Right kidney (tissue), 1 donor: ENCODE results near the gene SRSF6.
"Not testable (repeated sequence)": the region's sequence is repeated elsewhere in the genome, so short reads cannot be mapped to it uniquely, and the experiment has no call there.

Experiments used
- DNase-seq: peaks from one replicate; pipeline ENCODE4 v3.0.0-alpha.2; 2016

The SRSF6 gene

DNA sequence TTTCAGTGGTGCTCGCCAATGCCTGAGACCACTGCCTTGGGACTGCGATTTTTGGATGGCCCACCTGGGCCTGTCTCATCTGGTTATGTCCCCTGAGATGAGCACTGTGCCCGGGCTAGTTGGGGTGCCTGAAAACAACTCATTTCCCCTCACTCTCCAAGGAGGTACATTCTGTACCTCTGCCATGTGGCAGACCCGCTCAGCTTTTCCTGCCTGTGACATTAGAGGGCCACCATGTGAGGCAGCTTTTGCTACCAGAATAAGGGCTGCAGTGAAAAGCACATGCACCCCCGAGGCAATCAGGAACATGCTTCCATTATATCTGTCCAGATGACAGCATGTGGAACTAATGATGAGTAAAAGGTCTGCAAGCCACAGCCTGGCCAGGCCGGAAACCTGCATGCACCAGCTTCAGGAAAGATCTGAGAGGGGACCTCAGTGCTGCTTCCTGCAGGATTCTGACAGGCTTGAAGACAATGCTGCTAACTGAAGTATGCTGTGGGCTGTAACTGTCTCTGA is 11.3 kb upstream of the SRSF6 start:
- no peak for DNase-seq

DNA sequence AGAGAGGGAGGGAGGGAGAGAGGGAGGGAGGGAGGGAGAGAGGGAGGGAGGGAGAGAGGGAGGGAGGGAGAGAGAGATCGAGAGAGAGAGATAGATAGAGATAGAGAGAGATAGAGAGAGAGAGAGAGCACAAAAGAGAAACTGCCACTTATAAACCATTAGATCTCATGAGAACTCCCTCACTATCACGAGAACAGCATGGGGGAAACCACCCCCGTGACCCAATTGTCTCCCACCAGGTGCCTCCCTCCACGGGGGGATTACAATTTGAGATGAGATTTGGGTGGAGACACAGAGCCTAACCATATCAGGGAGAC is 9.3 kb upstream of the SRSF6 start:
- not testable (repeated sequence) for DNase-seq

DNA sequence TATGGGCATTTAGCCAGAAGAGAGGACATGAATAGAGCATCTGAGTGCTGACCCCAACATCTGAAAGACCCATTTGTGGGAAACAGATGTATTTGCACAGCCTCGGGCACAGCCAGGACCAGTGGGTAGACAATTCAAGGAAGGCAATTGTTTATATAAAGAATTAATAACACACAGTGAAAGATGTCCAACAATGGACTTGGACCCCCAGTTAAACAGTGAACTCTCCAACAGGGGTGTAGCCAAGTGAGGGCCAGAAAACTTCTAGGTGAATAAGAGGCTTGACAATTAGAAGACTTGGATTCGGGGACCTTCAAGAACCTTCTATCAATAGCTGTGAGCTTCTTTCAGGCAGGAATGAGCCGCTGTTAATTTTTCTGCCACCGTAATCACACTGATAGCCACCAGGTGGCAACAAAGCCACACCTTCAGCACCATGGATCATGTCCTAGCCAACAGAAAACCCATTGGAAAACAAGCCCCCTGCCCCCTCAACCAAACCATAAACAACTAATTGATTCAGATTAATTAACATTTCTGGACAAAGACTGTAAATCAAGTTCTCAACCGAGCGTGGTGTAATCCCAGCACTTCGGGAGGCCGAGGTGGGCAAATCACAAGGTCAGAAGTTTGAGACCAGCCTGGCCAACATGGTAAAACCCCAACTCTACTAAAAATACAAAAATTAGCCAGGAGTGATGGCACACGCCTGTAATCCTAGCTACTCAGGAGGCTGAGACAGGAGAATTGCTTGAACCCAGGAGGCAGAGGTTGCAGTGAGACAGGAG is 8.8 kb upstream of the SRSF6 start:
- no peak for DNase-seq

DNA sequence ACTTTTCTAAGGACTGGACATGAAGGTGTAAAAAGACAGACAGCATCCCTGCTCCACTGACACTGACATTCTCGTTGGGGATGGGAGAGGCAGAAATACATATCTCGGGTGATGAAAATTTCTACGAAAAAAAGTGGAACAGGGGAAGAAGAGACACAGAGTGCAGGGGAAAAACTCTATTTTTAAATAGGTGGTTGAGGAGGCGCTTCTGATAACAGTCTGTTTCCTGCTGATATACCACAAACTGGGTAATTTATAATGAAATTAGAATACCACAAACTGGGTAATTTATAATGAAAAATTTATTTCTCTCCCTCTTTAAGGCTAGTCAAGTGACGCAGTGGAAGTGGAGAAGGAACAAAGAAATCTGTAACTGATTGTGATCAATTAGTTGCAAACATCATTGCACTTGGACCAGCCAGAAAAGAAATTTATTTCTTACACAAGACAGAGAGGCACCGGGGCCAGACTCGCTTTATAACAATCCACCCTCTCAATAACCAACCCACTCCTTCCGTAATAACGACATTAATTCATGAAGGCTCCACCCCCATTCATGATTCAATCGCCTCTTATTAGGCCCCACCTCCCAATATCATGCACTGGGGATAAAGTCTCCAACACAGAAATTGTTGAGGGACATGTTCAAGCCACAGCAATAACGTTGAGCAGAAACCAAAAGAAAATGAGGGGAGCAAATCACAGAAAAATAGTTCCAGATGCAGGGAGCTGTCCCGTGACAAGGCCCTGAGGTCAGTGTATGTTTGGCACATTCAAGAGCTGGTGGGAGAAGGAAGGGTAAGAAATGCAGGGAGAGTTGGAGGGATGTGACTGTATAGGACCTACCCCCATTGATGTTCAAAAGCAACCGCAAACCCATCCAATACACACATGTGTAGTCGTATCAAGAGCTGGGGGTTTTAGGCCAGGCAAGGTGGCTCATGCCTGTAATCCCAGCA is 6.6 kb upstream of the SRSF6 start:
- no peak for DNase-seq

DNA sequence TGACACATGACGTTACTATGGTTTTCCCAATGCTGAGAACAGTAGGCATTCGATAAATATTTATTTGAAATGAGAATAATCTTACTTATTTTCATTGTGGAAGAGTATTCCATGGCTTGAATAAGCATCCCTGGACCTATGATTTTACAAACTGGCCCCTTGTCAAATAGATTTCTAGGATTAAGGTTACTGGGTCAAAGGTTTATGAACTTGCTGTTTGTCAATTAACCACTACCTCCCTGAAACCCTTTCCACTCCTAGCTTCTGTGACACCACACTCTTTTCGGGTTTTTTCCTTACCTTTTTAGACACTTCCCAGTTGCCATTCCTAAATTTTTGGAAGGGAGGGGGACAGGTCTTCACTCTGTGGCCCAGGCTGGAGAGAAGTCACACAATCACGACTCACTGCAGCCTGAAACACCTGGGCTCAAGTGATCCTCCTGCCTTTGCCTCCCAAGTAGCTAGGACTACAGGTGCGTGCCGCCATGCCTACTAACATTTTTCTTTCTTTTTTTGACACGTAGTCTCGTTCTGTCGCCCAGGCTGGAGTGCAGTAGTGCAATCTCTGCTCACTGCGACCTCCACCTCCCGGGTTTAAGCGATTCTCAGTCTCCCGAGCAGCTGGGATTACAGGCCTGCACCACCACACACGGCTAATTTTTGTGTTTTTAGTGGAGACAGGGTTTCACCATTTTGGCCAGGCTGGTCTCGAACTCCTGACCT is 5.1 kb upstream of the SRSF6 start:
- DNase-seq: no peak

DNA sequence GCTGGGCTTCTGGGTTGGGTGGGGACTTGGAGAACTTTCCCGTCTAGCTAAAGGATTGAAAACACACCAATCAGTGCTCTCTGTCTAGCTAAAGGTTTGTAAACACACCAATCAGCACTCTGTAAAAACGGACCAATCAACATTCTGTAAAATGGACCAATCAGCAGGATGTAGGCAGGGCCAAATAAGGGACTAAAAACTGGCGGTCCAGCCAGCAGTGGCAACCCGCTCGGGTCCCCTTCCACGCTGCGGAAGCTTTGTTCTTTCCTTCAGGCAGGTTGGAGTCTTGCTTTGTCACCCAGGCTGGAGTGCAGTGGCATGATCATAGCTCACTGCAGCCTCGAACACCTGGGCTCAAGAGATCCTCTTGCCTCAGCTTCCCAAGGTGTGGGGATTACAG is 1.4 kb upstream of the SRSF6 start:
- DNase-seq: not testable (repeated sequence)

DNA sequence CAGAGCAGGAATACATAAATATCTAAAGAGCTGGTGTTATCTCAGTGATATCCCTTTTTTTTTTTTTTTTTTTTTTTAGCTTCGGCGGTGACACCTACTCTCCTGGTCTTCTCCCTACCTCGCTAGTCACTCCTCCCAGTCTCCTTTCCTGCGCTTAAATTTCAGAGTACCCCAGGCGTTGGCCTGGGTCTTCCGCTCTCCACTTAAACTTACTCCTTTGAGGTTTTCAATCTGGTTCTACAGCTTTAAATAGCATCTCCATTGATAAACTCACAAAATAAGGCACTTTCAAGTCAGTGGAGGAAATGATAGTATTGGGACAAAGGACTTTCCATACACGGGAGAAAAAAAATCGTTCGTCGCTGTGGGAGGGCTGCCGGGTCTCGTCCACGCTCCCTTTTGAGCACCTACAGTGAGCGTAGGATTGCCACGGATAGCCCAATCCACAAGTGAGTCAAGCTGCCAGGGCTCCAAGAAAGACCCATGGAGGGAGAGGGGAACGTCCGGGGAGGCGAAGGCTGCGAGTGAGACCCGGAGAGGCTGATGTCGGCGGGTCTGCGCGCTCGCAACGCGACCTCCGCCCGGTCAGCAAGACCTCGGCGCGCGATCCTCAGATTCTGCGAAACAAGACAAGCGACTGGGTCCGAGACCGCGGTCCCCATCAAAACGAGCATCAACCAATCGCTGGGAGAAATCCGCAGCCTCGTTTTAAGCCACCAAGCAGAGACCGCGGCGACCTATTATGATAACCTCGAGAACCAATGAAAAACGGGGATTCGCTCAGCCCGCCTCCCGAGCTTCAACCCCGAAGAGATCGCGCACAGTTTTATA is 672 bp upstream of the SRSF6 start:
- peak; percentile 92 for DNase-seq

DNA sequence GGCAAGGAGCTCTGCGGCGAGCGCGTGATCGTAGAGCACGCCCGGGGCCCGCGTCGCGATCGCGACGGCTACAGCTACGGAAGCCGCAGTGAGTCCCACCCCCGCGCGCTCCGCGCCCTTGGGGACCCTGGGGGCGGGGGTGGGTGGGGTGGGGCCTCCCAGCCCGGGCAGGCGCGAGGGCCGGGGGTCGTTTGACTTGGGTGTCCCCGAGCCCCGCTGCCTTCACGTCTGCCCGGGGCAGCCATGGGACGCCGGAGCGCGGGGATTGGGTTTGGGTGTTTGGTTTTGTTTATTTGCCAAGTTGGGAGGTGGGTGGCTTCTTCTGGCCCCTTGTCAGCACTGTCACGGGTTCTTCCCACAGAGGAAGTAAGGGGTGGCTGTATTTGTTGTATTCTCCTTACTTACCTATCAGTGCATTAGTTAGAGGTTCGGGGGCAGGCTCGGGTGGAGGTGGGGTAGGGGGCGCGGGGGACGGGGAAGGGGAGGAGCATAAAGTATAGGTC is 777 bp downstream of the SRSF6 start:
- no peak for DNase-seq

DNA sequence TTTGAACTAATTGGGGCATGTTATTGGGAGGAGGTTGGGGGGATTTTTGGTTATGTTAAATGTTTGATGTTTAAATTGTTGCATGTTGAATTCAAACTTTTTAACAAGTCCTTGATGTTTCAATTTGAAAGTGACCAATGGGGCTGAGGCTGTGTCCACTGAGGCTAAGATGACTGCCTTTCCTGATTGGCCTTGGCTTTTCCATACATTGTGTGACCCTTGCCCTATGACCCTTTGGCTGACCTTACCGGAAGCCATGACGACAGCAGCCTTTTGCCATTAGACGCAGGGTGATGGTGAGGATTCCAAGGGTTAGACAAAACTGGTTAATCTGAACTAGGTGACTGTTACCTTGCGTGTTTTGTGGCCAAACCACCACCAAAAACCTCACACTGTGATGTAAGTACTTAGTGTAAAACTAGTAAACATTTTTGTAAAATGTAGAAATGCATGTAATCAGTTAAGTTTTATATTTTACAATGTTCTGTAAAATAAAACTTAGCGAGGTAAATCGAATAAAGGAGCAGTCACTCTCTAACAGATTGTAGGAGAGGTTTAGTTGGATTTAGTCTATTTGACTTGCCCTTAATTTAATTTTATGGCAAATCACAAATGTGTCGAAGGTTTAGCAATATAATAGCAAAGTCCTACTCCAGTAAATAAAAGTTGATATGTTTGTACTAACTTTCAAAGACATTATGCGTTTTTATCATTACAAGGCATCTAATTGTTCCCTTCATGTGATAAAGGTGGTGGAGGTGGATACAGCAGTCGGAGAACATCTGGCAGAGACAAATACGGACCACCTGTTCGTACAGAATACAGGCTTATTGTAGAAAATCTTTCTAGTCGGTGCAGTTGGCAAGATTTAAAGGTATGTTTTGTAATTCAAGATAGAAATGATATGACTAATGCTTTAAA is 1.6 kb downstream of the SRSF6 start:
- no peak for DNase-seq

DNA sequence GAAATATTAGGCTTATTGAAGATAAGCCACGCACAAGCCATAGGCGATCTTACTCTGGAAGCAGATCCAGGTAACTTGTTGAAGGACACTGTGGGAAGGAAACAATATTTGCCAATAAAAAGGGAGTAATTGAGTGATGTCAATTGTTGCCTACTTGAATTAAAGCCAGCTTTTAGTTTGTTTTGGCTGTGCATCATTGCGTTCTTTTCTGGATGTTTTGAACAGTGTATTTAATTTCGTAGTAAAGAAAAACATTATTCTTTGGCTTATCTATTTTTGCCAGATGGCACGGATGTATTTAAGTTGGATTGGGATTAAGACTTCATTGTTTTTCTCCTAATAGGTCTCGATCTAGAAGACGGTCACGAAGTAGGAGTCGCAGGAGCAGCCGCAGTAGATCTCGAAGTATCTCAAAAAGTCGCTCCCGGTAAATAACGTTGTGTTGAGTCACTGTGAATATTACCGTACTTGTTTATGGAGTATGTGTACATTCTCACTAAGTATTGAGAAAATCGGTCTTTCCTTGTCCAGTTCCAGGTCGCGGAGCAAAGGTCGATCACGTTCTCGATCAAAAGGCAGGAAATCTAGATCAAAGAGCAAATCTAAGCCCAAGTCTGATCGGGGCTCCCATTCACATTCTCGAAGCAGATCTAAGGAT is 2.6 kb downstream of the SRSF6 start:
- DNase-seq: no peak

DNA sequence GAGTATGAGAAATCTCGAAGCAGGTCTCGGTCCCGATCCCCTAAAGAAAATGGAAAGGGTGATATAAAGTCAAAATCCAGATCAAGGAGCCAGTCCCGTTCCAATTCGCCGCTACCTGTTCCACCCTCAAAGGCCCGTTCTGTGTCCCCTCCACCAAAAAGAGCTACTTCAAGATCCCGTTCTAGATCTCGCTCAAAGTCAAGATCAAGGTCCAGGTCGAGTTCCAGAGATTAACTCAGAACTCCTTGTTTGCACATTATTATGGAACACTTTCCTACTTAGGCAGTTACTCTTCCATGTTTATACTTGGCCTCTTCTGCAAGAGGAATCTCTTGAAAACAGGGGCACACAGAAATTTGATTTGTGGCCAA is 3.1 kb downstream of the SRSF6 start:
- DNase-seq: no peak

DNA sequence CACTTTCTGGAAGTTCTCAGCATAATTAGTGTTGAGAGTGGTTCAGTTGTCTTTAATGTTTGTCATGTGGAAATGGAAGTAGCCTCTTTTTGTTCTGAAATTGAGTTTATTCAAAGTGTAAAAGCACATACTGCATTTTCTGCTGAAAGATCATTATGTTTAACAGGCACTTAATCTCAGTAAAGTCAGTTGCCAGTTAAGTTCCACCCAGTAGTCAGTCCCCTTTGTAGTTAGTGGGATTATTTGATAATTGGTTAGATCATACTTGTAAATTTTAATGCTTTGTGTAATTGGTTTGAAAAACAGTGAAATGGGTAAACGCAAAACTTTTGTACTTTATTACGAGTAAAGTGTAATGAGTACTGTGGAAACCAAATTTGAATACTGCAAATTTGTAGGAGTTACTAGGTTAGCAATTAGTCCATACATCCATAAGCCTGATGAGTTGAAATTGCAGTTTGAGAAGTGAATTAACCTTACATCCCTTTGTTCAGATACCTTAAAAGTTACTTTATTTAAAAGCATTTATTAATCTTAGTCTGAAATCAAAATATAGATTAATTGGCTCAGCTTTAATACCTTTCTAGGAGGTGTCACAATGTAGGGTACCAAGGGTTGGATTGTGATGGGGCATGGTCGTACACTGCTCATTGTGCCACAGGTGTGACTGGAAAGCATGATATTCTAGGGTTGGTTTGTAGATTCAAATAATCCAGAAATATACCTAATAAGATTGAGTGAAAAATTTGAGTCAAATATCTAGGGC is 4.4 kb downstream of the SRSF6 start:
- DNase-seq: no peak

DNA sequence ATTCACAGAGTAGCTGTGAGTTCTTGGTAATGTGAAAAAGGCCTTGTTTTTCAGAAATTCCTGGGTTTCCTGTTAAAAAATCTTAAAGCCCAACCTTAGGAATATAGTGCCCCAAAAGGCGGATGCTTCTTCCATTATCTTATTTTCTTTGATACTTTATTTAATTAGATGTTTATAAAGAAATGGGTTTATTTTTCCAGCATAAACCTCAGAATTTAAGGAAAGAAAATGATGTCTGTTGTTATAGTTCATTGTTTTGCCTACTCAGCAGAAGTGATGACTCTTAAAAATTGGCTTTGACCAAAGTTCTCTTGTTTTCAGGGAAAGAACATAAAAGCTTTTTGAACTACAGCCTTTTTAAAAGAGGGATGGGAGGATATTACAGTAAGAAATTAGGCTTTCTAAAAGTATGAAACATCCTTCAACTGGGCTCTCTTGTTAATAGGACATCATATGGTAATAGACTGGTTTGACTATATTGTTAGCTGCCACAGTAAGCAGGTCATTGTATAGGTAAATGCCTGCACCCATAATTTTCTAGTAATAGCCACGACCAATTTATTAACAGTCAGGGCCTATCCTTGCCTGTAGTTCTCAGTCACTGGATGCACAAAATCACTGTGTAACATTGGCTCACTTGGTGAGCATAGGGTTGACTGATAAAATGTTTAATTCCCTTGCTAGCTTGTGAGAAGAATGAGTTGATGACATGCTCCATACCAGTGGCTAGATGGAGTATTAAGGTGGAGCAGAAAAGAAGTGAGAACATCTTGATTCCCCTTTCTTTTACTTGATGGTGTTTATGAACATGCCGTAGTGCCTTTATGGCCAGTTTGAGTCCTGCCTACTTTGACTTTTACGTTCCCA is 5.2 kb downstream of the SRSF6 start:
- DNase-seq: no peak

DNA sequence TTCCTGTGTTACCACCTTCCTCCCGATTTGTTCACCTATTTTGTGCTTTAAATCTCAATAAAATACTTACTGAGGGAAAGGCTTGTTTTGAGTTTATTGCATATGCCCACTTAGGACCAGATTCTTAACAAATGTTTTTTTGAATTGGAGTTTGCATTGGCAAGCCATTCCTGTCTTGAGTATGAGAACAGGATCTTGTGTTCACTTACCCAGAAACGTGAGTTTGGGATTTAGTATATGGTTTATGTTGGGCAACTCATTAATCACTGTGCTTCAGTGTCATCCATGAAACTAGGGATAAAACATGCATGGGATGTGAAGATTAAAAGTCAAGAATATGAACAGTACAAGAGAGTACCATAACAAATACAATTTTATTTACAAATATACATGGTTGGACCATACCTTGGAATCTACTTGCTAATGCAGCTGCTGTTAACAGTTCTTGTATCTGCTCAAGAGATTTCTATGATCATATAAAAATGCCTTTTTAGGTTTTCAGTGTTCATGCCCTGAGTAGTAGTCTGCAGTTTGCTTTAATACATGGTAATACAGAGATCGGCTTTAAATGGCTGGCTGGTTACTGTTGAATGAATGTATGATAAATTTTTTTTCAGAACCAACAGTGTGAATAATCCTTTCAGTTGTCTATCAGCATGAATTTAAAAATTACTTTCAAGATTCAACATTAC is 6.0 kb downstream of the SRSF6 start:
- DNase-seq: no peak

DNA sequence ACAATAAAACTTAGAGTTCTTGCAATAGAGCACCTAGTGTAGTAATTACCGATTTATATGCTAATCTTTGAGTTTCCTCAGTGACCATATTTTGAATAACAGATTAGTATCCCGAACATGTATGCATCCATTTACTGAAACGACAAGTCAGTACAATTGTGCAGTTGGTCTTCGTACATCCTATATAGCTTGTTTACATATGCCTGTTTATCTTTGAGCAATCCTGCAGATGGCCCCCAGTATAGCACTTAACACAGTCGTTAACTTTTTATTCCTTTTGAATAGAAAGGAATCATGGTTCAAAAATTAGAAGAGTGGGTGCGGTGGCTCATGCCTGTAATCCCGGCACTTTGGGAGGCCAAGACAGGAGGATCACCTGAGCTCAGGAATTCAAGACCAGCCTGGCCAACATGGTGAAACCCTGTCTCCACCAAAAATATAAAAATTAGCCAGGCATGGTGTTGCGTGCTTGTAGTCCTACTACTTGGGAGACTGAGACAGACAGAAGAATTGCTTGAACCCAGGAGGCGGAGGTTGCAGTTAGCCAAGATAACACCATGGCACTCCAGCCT is 6.6 kb downstream of the SRSF6 start:
- no peak for DNase-seq

DNA sequence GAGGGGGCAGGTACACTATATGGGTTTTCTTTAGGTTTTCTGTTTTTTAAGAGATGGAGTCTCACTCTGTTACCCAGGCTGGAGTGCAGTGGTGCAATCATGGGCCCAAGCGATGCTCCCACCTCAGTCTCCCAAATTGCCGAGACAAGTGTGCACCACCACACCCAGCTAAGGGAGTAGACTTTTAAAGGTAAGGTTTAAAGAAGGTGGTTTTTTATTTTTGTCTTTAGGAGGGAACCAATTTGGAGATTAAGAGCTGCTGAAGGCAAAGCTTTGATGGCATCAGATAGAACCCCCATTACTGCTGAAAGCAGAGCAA is 7.9 kb downstream of the SRSF6 start:
- DNase-seq: no peak

DNA sequence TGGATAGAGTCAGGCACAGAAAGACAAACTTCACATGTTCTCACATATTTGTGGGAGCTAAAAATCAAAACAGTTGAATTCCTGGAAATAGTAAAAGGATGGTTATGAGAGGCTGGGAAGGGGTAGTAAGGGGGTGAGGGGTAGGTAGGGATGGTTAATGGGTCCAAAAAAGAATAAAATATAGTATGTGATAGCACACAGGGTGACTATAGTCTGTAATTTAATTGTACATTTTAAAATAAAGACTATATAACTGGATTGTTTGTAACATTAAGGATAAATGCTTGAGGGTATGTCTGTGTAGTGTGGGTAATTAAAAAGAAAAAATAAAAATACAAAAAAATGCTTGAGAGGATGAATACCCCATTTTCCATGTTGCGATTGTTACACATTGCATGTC is 9.9 kb downstream of the SRSF6 start:
- DNase-seq: no peak
